ENCODE data around the gene FOCAD.

DNA sequence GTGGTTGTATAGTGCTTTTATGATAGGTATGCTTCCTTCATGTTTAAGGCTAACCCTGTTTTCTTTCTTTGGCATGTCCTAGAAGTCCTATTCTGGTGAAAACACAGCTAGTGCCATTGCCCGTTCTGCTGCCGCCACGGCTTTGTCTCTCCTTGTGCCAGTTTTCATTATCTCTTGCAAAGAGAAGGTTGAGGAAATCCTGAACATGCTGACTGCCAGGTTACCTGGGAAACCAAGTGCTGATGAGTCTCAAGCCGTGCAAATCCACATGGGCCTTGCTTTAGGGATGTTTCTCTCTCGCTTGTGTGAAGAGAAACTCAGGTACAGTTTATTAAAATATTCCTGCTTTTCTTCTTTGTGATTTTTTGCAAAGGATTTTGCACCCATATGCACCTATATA, 245.2 kb downstream of the FOCAD start:
- TF ChIP-seq, protein P1, sequence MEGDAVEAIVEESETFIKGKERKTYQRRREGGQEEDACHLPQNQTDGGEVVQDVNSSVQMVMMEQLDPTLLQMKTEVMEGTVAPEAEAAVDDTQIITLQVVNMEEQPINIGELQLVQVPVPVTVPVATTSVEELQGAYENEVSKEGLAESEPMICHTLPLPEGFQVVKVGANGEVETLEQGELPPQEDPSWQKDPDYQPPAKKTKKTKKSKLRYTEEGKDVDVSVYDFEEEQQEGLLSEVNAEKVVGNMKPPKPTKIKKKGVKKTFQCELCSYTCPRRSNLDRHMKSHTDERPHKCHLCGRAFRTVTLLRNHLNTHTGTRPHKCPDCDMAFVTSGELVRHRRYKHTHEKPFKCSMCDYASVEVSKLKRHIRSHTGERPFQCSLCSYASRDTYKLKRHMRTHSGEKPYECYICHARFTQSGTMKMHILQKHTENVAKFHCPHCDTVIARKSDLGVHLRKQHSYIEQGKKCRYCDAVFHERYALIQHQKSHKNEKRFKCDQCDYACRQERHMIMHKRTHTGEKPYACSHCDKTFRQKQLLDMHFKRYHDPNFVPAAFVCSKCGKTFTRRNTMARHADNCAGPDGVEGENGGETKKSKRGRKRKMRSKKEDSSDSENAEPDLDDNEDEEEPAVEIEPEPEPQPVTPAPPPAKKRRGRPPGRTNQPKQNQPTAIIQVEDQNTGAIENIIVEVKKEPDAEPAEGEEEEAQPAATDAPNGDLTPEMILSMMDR (IDR thresholded peaks at IDR 0.05), result no peak
- TF ChIP-seq POLR2A (IDR thresholded peaks at IDR 0.05), result no peak
